ENCODE results near the gene ILRUN.
"Not testable (repeated sequence)": the region's sequence is repeated elsewhere in the genome, so short reads cannot be mapped to it uniquely, and the experiment has no call there.

Gene ILRUN

DNA sequence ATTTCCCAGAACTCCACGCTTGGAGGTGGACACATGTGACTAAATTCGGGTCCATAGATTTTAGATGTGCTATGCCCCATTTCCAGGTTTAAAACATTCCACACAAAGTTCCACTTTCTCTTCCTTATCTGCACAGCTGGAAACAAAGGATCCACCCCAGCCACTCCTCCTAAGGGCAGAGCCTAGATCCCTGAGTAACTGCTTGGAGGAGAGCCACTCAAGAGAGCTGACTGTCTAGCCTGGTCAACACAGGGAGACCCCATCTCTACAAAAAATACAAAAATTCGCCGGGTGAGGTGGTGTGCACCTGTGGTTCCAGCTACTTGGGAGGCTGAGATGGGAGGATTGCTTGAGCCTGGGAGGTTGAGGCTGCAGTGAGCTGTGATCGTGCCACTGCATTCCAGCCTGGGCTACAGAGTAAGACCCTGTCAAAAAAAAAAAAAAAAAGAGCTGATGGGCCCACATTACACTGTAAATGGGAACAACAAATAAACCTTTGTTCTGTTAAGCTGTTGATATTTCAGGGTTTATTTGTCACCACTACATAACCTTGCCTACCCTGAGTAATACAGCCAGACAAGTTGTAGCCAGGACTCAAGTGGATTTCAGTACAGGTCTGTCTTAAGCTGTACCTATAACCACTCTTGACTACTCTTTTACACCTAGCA lies 35.0 kb upstream of the ILRUN start:
- no peak overlapping the region for H3K27ac ChIP-seq
- TF ChIP-seq, protein P1, sequence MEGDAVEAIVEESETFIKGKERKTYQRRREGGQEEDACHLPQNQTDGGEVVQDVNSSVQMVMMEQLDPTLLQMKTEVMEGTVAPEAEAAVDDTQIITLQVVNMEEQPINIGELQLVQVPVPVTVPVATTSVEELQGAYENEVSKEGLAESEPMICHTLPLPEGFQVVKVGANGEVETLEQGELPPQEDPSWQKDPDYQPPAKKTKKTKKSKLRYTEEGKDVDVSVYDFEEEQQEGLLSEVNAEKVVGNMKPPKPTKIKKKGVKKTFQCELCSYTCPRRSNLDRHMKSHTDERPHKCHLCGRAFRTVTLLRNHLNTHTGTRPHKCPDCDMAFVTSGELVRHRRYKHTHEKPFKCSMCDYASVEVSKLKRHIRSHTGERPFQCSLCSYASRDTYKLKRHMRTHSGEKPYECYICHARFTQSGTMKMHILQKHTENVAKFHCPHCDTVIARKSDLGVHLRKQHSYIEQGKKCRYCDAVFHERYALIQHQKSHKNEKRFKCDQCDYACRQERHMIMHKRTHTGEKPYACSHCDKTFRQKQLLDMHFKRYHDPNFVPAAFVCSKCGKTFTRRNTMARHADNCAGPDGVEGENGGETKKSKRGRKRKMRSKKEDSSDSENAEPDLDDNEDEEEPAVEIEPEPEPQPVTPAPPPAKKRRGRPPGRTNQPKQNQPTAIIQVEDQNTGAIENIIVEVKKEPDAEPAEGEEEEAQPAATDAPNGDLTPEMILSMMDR (IDR thresholded peaks at IDR 0.05; ENCODE audit: low read depth, low read length, missing control alignments): no peak
- in situ Hi-C loops (cut with HindIII; ENCODE audit: low pct_ligation_motif_present, low sequenced_read_pairs): no loop called here
- H3K36me3 ChIP-seq (replicated peaks): no peaks in the 10 kb centered on the region
- no peaks in the 10 kb centered on the region for H3K27me3 ChIP-seq (replicated peaks)
- H3K4me3 ChIP-seq (ENCODE audit: low read depth, low read length): no peak overlapping the region
- DNase-seq: no peak

DNA sequence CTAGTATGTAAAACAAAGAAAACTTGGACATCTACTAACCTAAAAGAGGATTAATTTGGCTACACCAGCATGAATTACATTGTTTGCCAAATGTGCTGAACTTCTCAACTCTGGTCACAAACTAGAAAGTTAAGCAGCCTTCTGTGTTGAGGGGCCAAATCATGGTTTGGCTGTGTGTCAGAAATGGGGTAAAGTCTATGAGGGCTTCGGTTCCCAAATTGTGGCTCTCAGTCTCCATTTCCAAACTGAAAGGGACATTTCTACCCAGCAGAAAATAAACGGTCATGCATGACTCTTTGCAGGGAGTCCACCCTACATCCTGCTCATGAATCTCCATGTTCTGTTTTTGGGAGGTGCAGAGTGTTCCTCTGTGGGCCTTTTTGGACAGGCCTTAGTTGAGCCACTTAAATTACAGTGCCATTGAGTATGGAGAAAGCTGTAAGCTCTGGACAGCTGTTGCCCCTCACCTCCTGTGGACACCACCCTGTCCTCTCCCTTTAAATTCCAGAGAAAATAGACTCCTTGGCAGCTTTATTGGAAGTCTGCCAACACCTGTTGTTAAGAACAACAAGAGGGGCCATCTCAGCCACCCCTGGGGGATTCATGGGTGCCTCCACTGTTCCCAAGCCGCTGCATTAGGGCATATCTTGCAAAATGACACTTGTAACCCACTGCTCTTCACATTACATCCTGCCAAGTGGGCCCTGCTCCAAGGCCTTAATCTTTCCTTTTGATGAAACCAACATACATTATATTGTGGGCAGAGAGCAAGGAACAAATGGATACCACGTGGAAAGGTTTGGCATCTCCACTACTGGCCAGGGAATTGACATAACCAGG lies 33.3 kb upstream of the ILRUN start:
- no peak for DNase-seq
- Histone ChIP-seq H3K36me3 (replicated peaks) (no peaks in the 10 kb centered on the region), H3K27ac (no peak overlapping the region), H3K4me3 (ENCODE audit: low read depth, low read length) (no peak overlapping the region), H3K27me3 (replicated peaks) (no peaks in the 10 kb centered on the region)
- TF ChIP-seq, protein P1 (IDR thresholded peaks at IDR 0.05; ENCODE audit: low read depth, low read length, missing control alignments): no peak
- in situ Hi-C loops (cut with HindIII; ENCODE audit: low pct_ligation_motif_present, low sequenced_read_pairs): no loop called here

DNA sequence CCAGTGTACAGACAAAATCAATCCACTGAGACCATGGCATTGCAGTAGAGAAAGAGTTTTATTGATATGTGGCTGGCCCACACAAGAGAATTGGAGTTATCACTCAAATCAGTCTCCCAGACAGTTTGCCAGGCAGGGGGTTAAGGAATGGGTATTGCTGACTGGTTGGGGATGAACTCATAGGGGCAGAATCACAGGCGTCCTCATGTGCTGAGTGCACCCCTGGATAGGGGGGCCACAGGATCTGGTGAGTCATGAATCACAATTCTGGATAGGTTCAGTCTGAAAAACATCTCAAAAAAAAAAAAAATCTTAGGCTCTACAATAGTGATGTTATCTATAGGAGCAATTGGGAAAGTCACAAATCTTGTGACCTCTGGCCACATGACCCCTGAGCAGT lies 29.5 kb upstream of the ILRUN start:
- TF ChIP-seq, protein P1 (IDR thresholded peaks at IDR 0.05; ENCODE audit: low read depth, low read length, missing control alignments): no peak
- Histone ChIP-seq H3K36me3 (replicated peaks) (no peaks in the 10 kb centered on the region), H3K27ac (no peak overlapping the region), H3K4me3 (ENCODE audit: low read depth, low read length) (no peak overlapping the region), H3K27me3 (replicated peaks) (no peaks in the 10 kb centered on the region)
- in situ Hi-C loops (cut with HindIII; ENCODE audit: low pct_ligation_motif_present, low sequenced_read_pairs): no loop called here
- no peak for DNase-seq

DNA sequence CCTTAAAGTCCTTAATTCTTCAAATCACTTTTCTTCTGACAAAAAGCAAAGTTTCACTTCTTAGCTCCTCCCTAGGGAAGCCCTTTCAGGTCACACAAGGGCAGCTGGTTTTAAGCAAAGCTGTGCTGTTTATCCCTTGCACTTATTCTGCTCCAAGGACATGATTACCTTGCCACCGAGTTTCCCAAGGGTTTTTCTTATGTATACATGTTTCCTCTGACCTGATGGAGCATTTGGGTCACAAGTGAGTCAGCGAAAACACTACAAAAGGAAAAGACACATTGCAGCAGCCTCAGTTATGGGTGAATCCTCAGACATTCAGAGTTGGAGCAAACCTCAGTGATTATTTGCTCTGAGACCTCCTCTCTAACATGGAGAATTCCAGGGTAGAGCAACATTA lies 26.6 kb upstream of the ILRUN start:
- H3K36me3 ChIP-seq (replicated peaks): no peaks in the 10 kb centered on the region
- no peak overlapping the region for H3K27ac ChIP-seq
- TF ChIP-seq, protein P1 (IDR thresholded peaks at IDR 0.05; ENCODE audit: low read depth, low read length, missing control alignments): no peak
- in situ Hi-C loops (cut with HindIII; ENCODE audit: low pct_ligation_motif_present, low sequenced_read_pairs): no loop called here
- H3K27me3 ChIP-seq (replicated peaks): no peaks in the 10 kb centered on the region
- no peak overlapping the region for H3K4me3 ChIP-seq (ENCODE audit: low read depth, low read length)
- DNase-seq: peak; percentile 32

DNA sequence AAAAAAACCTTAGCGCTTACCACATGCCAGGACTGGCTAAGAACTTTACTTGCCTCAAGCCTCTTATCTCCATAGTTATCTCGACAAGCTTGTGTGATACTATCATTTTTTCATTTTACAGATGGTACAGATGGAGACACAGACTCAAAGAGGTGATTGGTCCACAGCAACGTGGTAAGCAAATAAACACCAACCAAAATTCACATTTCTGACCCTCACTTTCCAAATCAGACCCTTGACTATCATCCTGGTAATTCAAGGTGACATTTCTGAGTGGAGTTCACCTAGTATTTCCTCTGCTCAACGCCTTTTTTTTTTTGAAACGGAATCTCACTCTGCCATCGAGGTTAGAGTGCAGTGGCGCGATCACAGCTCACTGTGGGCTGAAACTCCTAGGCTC lies 25.9 kb upstream of the ILRUN start:
- Histone ChIP-seq H3K4me3 (ENCODE audit: low read depth, low read length) (no peak overlapping the region), H3K27ac (no peak overlapping the region), H3K36me3 (replicated peaks) (no peaks in the 10 kb centered on the region), H3K27me3 (replicated peaks) (no peaks in the 10 kb centered on the region)
- in situ Hi-C loops (cut with HindIII; ENCODE audit: low pct_ligation_motif_present, low sequenced_read_pairs): no loop called here
- DNase-seq: no peak
- TF ChIP-seq, protein P1 (IDR thresholded peaks at IDR 0.05; ENCODE audit: low read depth, low read length, missing control alignments): no peak

GRCh38 chr6:34720160-34720559 lies 23.6 kb upstream of the ILRUN start:
- DNase-seq; H3K27ac ChIP-seq; H3K36me3 ChIP-seq (replicated peaks); H3K4me3 ChIP-seq (ENCODE audit: low read depth, low read length); in situ Hi-C loops (cut with HindIII; ENCODE audit: low pct_ligation_motif_present, low sequenced_read_pairs); H3K27me3 ChIP-seq (replicated peaks): not testable (repeated sequence)

DNA sequence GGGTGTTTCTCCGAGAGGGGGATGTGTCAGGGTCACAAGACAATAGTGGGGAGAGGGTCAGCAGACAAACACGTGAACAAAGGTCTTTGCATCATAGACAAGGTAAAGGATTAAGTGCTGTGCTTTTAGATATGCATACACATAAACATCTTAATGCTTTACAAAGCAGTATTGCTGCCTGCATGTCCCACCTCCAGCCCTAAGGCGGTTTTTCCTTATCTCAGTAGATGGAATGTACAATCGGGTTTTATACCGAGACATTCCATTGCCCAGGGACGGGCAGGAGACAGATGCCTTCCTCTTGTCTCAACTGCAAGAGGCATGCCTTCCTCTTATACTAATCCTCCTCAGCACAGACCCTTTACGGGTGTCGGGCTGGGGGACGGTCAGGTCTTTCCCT lies 23.1 kb upstream of the ILRUN start:
- H3K4me3 ChIP-seq (ENCODE audit: low read depth, low read length); H3K36me3 ChIP-seq (replicated peaks); DNase-seq; H3K27ac ChIP-seq; in situ Hi-C loops (cut with HindIII; ENCODE audit: low pct_ligation_motif_present, low sequenced_read_pairs); H3K27me3 ChIP-seq (replicated peaks): not testable (repeated sequence)

All from brain microvascular endothelial cell (primary cell).